Measurements from ENCODE around the gene CACNA2D4. TPM values are rescaled to one million over a fixed set of nuclear protein-coding genes. Genes with fewer than 3 reads are reported as not detected.

The CACNA2D4 gene, protein sequence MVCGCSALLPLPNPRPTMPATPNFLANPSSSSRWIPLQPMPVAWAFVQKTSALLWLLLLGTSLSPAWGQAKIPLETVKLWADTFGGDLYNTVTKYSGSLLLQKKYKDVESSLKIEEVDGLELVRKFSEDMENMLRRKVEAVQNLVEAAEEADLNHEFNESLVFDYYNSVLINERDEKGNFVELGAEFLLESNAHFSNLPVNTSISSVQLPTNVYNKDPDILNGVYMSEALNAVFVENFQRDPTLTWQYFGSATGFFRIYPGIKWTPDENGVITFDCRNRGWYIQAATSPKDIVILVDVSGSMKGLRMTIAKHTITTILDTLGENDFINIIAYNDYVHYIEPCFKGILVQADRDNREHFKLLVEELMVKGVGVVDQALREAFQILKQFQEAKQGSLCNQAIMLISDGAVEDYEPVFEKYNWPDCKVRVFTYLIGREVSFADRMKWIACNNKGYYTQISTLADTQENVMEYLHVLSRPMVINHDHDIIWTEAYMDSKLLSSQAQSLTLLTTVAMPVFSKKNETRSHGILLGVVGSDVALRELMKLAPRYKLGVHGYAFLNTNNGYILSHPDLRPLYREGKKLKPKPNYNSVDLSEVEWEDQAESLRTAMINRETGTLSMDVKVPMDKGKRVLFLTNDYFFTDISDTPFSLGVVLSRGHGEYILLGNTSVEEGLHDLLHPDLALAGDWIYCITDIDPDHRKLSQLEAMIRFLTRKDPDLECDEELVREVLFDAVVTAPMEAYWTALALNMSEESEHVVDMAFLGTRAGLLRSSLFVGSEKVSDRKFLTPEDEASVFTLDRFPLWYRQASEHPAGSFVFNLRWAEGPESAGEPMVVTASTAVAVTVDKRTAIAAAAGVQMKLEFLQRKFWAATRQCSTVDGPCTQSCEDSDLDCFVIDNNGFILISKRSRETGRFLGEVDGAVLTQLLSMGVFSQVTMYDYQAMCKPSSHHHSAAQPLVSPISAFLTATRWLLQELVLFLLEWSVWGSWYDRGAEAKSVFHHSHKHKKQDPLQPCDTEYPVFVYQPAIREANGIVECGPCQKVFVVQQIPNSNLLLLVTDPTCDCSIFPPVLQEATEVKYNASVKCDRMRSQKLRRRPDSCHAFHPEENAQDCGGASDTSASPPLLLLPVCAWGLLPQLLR
- total RNA-seq (0.51 and 0.73 TPM in 2 replicates), polyA plus RNA-seq (0.58 and 0.67 TPM in 2 replicates), polyA minus RNA-seq (0.39 and 0.64 TPM in 2 replicates), Bru-seq, nascent RNA (percentile 8 among the genes with signal in this experiment), BruChase-seq, experiment 1, labeled RNA remaining after a 6-hour chase (percentile 5 among the genes with signal in this experiment), BruChase-seq, experiment 2, labeled RNA remaining after a 2-hour chase (percentile 4 among the genes with signal in this experiment)
- polyA plus RNA-seq (2011; cell fraction: cytosol; rRNA removed), result 0.37 and 0.54 TPM in 2 replicates
- 1.4 and 2.2 TPM in 2 replicates for polyA plus RNA-seq (2011; cell fraction: nucleus; rRNA removed)
- polyA plus RNA-seq (2012), result 1.4 and 1.8 TPM in 2 replicates
- polyA minus RNA-seq (2011; cell fraction: cytosol; rRNA and poly(A)+ RNA removed), result not detected
- polyA minus RNA-seq (2011; cell fraction: nucleus; rRNA and poly(A)+ RNA removed), result 0.19 TPM in 1 of 2 replicates, not detected in the other
- long read RNA-seq, result 0 reads

- DNase-seq (ENCODE audit: low read depth, low spot score) (no peak), FAIRE-seq (no peak)
- no peaks in the 10 kb centered on the region for H3K9me1 ChIP-seq (replicated peaks; ENCODE audit: control insufficient read depth, extremely low read depth, insufficient read depth, low read length)
- no peak for TF ChIP-seq MYC (IDR thresholded peaks at IDR 0.05; ENCODE audit: low read depth, low read length)
- no peak for TF ChIP-seq POLR2A (IDR thresholded peaks at IDR 0.05; ENCODE audit: low read depth, low read length)
- no peak for TF ChIP-seq FOS (IDR thresholded peaks at IDR 0.05; ENCODE audit: borderline replicate concordance, insufficient read depth, low read length)
- TF ChIP-seq, protein P1, sequence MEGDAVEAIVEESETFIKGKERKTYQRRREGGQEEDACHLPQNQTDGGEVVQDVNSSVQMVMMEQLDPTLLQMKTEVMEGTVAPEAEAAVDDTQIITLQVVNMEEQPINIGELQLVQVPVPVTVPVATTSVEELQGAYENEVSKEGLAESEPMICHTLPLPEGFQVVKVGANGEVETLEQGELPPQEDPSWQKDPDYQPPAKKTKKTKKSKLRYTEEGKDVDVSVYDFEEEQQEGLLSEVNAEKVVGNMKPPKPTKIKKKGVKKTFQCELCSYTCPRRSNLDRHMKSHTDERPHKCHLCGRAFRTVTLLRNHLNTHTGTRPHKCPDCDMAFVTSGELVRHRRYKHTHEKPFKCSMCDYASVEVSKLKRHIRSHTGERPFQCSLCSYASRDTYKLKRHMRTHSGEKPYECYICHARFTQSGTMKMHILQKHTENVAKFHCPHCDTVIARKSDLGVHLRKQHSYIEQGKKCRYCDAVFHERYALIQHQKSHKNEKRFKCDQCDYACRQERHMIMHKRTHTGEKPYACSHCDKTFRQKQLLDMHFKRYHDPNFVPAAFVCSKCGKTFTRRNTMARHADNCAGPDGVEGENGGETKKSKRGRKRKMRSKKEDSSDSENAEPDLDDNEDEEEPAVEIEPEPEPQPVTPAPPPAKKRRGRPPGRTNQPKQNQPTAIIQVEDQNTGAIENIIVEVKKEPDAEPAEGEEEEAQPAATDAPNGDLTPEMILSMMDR (IDR thresholded peaks at IDR 0.05; ENCODE audit: extremely low read depth in 1 of 2, insufficient read depth in 1 of 2, low read depth in 1 of 2, low read length in 2 of 2), result no peak
- TF ChIP-seq JUN (IDR thresholded peaks at IDR 0.05; ENCODE audit: borderline replicate concordance, insufficient read depth, insufficient read length, low read depth), result no peak
- no peak for TF ChIP-seq EZH2 (IDR thresholded peaks at IDR 0.05; ENCODE audit: borderline replicate concordance, low read depth, low read length, severe bottlenecking)
- no peak for TF ChIP-seq GATA2 (IDR thresholded peaks at IDR 0.05; ENCODE audit: insufficient read depth, insufficient read length, low read depth, low read length)
- no peak for TF ChIP-seq POLR2AphosphoS5 (IDR thresholded peaks at IDR 0.05; ENCODE audit: insufficient read depth, low read depth, low read length)
- no peak for TF ChIP-seq MAX (IDR thresholded peaks at IDR 0.05; ENCODE audit: insufficient read depth, insufficient read length)
- no peaks in the 10 kb centered on the region for H3K79me2 ChIP-seq (ENCODE audit: control insufficient read depth, insufficient read depth, low read length)
- H3K4me2 ChIP-seq (ENCODE audit: insufficient read depth, low read length), result no peak within 1 kb of the TSS
- BruUV-seq (replicated peaks), result no TSS peak
- POLR2A ChIA-PET, result no interaction called here
- H3K4me1 ChIP-seq (ENCODE audit: control insufficient read depth, extremely low read depth, insufficient read depth, low read length), result no peaks in the 10 kb centered on the region
- intact Hi-C loops (cut with micrococcal nuclease), result no loop called here
- dilution Hi-C loops (cut with MboI; ENCODE audit: extremely low pct_ligation_motif_present, low sequenced_read_pairs), result no loop called here
- H3K27me3 ChIP-seq (ENCODE audit: control insufficient read depth in 2 of 2, insufficient read depth in 2 of 2, low read length in 2 of 2), result peaks cover 1 to 3% of the 10 kb centered on the region in 2 experiments
- no peak within 1 kb of the TSS for H3K27ac ChIP-seq (ENCODE audit: insufficient read depth, low read depth, low read length)
- no peaks in the 10 kb centered on the region for H3K36me3 ChIP-seq (ENCODE audit: control insufficient read depth in 2 of 2, extremely low read depth in 1 of 2, insufficient read depth in 2 of 2, low read length in 2 of 2)
- no peaks in the 10 kb centered on the region for H4K20me1 ChIP-seq (replicated peaks; ENCODE audit: control insufficient read depth, extremely low read depth, insufficient read depth, low read length)
- no peak within 1 kb of the TSS for H3K9ac ChIP-seq (replicated peaks; ENCODE audit: extremely low read depth, insufficient read depth, low read length)
- no peaks in the 10 kb centered on the region for H3K9me3 ChIP-seq (replicated peaks; ENCODE audit: control insufficient read depth, insufficient read depth, low read length)
- H3K4me3 ChIP-seq (replicated peaks in 1 of 3; ENCODE audit: insufficient read depth in 1 of 3, low read depth in 1 of 3, low read length in 3 of 3), result no peak within 1 kb of the TSS
- H2AFZ ChIP-seq (ENCODE audit: low read depth, low read length), result no peak within 1 kb of the TSS
- CTCF ChIA-PET, result interaction anchor here (1.7 kb wide), 1 partner anchor 22 kb away, joined by 4 read pairs; no protein-coding TSS in a partner anchor
These were observed at the start of gene CACNA2D4 for GRCh38 chr12:1918081-1918883. TSS of gene CACNA2D4 (minus strand) at chr12:1918652. CDS start at chr12:1918473, 179 bp downstream.

Data from endothelial cell of umbilical vein (primary cell).